CD1c-positive myeloid dendritic cell (primary cell): ENCODE results near the gene FAM174C.
"Not testable (repeated sequence)": the region's sequence is repeated elsewhere in the genome, so short reads cannot be mapped to it uniquely, and the experiment has no call there.

ENCODE experiments used
- DNase-seq: peaks from one replicate; pipeline ENCODE4 v3.0.0-alpha.2; 2016; ENCODE audit errors: extremely low spot score

Gene FAM174C

DNA sequence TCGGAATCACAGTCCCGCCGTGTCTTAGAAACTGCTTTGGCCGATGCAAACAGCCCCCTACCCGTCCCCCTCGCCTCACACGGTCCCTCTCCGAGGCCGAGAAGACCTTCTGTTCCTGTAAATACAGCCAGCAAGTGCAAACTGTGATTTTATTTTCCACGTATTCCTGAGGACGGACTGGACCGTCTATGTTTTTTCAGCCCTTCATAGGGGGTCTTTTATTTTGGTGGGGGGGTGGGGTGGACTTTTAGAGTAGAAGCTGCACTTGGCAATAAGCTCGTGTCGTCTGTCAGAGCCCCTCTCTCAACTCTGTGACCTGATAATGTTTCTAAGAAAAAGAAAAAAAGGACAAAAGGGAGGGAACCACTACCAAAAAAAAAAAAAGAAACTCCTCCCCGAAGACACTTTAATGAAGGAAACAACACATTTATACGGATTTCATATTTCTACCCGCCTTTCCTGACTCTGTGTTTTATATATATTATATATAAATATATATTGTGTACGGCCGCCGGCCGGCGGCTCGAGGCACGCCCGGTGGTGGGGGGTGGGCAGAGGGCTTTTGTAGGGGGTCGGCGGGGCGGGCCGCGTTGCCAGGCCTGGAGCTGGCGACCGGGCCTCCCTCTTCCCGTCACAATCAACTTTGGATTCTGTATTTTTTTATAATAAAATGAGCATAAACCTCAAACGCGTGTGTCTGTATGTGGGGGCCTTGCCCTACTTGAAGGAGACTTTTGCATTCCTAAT lies 25.6 kb downstream of the FAM174C start:
- DNase-seq = no peak

DNA sequence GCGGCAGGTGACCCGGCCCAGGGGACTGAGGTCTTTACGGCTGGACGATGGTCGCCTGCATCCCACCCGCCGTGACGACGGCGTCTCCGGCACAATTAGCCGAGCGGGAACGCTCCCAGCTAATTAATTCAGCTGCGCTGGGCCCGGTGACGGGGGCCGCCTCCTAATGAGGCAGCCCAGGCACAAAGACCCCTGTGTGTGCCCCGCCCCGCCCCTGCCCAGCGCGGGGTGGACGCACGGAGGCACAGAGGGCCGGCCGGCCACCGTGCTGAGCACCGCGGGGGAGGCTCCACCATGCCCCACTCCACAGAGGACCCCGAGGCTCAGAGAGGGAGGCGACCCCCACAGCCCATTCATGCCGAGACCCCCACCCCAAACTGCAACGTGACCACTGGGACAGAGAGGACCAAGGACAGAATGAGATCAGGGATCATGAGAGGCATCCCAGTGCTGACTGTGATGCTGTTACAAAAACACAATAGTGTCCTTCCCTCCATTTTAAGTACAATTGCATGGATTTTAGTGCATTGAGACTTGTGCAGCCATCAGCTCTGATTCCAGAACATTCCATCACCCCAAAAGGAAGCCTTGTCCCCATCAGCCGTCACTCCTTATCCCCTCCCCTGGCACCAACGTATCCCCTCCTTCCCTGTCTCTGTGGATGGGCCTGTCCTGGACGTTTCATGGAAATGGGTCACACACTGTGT lies 27.4 kb downstream of the FAM174C start:
- DNase-seq = no peak

DNA sequence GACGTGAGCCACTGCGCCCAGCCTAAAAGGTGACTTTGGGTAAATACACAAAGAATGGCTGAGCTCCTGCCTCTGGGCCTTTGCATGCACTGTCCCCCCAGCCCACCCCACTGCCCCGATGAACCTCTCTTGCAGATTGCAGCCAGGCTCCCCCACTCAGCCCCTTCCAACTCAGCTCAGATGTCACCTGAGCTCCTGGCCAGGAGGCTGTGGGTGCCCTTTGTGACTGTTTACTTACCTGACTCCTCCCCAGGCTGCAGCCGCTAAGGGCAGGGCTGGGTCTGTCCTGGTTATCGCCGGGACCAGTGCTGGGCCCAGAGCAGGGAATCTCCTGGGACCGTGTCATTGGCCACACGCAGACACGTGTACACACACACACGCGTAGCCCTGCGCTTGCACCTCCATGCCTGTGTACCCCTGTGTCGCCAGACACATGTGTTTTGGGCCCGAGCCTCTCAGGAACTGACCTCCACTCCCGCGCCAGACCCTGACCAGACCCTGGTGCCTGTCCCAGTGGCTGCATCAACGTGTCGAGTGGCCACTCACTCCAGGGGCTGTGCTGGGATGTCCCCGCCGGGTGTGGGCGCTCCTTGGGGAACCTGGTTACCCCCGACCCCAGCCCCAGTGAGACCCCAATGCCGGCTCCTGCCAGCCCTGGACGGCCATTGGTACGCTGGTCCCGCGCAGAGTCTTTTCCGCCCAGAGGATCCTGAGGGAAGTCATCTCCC lies 29.0 kb downstream of the FAM174C start:
- DNase-seq = no peak

DNA sequence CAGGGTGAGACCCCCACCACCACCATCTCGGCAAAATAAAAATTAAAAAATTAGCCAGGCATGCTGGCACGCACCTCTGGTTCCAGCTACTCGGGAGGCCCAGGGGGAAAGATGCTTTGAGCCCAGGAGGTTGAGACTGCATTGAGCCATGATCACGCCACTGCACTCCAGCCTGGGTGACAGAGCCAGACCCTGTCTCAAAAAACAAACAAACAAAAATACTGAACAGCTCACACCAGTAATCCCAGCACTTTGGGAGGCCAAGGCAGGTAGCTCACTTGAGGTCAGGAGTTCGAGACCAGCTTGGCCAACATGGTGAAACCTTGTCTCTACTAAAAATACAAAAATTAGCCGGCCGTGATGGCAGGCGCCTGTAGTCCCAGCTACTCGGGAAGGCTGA lies 30.0 kb downstream of the FAM174C start:
- not testable (repeated sequence) for DNase-seq

DNA sequence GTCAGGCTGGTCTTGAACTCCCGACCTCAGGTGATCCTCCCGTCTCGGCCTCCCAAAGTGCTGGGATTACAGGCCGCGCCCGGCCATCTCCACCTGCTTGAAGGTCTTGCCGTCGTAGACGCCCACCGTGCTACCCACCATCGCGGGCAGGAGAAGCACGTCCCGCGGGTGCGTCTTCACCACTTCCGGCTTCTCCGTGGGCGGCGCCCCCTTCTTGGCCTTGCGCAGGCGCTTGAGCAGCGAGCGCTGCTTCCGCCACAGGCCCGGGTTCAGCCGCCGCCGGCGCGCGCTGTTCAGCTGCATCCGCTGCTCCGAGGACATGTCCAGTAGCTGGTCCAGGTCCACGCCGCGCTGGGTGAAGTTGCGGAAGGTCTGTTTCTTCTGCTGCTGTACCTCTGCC lies 32.0 kb downstream of the FAM174C start:
- no peak for DNase-seq

DNA sequence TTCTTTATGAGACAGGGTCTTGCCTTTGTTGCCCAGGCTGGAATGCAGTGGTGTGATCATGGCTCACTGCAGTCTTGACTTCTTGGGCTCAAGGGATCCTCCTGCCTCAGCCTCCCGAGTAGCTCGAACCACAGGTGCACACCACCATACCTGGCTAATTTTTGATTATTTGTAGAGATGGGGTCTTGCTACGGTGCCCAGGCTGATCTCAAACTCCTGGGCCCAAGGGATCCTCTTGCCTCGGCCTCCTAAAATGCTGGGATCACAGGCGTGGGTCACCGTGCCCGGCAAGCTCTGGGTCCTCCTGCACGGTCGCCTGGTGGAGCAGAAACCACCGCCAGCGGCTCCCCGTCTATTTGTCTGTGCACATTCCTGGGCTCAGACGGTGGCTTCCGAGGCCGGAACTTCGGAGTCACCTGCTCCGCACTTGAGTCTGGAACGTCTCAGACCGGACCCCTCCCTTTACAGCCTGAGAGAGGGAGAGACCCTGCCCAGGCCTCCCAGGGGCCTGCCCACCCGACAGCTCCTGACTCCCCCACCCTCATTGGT lies 32.5 kb downstream of the FAM174C start:
- no peak for DNase-seq

DNA sequence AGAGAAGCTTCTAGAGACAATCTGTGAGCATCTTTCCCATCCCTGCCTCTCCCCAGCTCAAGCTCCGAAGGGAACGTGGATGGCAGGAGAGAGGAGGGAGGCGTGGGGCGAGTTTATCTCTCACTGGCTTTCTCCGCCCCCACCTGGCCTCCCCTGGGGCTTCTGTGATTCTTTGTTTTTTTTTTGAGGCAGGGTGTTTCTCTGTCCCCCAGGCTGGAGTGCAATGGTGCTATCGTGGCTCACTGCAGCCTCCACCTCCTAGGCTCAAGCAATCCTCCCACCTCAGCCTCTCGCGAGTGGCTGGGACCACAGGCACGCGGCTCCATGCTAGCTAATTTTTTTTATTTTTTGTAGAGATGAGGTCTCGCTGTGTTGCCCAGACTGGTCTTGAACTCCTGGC lies 33.4 kb downstream of the FAM174C start:
- DNase-seq = no peak

DNA sequence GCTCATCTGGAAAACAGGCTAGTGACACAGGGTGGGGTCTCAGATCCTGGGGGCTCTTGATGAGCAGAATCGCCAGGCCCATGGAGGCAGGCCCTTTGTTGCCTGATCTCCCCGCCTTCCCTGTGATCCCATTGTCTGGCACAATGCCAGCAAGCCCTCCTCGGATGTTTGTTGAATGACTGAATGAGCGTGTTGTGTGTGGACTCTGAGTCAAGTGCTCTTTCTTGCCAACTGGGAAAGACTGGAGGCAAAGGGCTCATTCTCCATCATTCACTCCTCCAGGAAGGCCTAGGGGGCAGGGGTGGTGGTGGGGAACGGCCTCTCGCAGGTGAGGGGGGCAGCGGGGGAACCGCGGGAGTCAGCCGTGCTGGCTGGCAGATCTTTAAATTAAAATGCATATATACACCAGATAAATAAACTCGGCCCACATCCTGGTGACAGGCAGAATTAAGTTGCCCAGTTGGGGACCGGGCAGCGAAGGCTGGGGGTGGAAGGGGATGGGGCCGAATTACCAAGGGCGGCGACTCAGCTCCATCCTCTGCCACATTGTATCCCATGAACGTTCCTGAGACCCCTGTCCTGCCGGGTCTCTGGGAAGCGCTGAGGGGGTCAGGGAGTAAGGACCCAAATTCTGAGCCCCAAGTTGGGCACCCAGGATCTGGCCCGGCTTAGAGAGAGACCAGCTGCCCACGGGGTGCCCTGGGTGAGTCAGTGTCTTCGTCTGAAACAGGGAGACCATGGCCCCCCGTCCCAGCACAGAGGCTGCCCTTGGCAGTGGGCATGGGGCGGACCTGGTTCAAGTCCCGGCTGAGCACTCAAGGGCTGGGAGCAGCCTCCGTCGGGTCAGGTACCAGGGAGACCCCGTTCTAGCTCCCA lies 34.9 kb downstream of the FAM174C start:
- DNase-seq = no peak

DNA sequence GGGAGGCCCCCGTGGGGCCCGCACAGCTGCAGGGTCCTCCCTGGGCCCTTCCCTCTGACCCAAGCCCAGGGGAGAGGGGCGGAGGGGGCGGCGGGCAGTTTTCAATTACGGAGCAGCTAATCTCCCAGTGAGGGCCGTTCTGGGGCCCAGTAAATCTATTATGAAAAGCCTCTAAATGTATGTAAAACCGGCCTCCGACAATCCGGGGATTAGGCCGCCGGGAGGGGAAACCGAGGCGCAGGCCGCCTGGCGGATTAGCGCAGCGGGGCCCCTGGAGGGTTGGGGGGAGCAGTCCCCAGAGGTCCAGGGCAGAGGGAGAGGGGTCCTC lies 35.5 kb downstream of the FAM174C start:
- no peak for DNase-seq

DNA sequence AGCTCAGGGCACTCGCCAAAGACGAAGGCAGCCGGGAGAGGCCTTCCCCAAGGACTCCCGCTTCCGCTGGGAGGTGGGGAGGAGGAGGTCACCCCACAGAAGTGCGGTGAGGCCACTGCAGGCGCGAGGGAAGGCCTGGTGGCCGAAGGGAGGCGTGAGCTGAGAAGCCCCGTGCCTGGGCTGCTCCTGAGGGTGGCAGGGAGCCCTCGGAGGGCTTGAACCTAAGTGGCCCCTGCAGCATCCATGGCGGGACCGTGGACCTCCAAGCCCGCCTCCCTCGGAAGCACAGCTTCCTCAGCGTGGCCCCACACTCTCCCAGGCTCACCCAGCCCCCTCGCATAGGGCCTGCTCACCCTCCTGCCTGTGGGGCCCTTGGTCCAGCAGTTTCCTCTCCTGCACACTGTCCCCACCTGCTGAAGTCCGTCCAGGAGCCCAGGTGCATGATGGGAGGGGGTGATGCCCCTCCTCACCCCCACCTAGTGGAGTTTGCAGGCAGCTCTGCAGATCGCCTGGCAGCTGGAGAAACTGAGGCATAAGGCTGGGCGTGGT lies 36.3 kb downstream of the FAM174C start:
- no peak for DNase-seq

DNA sequence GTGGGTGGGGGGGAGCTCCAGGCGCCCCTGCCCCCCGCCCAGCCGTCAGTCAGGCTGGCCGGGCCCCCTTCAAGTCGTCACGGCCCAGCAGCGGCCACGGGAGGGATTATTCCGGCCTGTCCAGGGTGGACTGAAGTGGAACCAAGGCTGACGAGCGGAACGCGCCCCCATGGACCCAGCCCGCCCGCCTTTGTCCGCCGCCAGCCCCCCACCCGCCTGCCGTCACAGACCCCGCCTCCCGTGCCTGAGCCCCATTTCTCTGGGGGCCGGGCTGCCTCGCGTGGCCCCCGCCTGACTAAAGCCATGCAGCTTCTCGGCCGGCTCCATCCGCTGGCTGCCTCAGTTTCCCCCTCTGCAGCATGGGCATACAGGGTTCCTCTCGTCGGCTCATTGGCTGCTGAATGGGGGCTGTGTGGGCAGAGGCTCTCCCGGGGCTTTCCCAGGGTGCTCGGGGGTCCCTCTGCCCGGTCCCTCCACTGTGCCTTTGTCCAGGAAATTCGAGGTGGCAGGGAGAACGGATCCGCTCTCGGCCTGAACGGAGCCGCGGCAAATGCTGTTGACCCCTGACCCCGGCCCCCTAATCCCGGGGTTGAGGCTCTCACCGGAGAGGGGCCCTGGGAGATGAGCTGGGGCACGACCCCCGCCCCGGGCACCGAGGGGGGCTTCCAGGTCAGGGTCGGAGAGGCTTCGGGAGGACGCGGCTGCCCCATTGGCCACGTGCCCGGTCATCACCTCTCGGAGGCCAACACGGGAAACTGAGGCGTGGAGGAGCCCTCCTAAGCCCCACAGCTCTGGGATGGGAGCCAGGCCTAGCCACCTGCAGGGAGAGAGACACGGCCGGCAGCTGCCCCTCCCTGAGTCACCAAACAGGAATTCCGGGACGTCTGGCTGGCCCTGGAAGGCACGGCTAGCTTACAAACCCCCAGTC lies 37.7 kb downstream of the FAM174C start:
- no peak for DNase-seq

DNA sequence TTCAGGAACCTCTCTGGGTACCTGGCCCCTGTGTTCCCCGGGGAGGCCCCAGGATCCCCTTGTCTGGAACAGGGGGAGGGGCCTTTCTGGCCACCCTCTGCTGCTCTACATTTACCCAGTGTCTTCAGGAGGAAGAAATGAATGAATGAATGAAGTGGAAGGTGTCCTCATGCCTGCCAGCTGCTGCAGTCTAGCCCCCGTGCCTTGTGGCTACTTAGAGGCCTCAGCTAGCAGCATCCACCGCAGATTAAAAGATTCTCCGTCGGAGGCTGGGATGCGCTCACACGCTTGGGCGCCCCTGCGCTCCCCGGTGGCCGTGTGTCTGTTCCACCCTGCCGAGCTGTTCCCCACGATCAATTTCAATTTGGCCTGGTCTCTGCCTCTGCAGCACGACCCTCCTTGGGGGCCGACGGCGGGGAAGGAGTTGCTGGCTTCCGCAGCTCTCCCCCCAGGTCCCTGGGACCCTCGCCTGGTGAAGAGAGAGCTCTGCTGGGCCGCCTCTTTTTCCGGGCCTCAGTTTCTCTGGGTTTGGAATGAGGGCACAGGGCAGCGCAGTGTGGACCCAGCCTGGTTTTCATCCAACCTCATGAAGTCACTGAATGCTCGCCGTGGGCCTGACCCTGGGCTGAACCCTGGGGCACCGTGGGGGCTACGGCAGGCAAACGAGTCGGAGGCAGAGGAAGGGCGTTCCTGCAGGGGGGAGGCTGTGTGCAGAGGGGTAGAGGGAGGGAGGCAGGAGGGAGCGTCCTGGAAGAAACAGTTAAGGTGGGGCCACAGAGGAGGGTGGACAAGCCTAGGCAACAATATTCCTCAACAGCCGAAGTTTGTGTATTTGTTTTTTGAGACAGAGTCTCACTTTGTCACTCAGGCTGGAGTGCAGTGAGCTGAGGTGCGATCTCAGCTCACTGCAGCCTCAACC lies 38.6 kb downstream of the FAM174C start:
- DNase-seq = no peak

DNA sequence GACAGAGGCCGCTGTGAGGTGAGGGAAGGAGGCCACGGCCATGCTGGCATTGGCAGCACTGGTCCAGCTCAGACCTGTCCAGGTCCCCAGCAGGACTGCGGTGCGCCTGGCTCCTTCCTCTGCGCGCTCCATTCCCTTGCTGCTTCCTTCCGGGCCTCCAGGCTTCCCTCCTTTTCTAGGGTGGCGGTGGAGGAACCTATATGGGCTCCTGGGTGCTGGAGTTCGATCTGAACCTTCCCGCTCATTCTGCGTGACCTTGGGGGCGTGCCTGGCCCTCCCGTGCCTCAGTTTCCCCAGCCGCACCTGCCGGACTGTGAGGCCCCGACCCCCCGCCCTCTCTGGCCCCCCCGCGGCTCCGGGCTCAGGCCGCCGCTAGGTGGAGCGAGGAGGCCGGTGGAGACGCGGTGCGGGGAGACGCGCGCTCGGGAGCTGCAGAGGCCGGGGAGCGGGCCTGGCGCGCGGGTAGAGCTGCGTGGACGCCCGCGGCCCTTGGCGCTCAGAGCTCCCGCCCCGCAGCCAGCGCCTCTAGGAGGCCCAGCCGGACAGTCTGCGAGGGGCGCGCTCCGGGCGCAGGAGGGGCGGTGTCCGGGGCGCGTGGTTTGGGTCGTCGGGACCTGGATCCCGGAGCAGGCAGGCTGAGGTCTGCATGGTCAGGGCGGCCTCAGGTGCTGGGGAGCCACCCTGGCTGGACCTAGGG lies 40.3 kb downstream of the FAM174C start:
- DNase-seq = peak; percentile 19

DNA sequence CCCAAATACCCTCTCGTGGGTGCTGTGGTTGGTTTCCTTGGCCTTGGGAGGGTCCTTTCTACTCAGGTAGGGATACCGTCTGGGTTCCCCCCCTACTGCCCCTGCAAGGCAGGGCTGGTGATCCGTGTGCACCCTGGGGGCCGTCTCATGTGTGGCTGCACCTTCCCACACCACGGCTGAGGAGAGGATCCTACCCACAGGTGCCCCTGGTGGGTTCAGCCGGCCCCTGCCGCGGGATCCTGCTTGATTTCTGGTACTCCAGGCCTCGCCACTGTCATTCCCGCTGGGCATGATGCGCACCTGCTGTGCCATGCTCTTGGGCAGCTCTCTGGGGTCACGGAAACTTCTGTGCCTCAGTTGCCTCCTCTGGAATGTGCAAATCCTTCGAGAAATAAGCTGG lies 41.1 kb downstream of the FAM174C start:
- no peak for DNase-seq

DNA sequence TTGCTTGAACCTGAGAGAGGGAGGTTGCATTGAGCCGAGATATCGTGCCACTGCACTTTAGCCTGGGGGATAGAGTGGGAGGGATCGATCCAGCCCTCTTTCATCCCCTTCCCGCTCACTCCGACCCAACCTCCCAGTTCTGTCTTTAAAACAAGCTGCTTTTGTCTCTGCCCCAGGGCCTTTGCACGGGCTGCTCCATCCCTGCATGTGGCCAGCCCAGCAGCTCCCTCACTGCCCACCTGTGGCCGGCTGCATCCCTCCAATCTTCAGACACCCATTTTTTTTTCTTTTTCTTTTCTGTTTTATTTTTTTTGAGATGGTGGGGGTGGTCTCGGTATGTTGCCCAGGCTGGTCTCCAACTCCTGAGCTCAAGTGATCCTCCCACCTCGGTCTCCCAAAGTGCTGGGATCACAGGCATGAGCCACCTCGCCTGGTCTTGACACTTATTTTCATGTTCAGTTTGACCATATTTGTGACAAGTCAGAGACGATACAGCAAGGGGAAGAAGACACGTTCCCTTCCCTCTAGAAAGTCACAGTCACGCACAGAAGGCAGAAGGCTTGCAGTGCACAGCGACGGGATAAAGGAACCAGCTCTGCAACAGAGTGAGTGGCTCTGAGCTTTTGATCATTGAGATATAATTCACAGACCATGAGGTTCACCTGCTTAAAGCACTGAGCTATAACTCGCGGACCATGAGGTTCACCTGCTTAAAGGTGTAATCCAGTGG lies 42.1 kb downstream of the FAM174C start:
- peak; percentile 20 for DNase-seq

DNA sequence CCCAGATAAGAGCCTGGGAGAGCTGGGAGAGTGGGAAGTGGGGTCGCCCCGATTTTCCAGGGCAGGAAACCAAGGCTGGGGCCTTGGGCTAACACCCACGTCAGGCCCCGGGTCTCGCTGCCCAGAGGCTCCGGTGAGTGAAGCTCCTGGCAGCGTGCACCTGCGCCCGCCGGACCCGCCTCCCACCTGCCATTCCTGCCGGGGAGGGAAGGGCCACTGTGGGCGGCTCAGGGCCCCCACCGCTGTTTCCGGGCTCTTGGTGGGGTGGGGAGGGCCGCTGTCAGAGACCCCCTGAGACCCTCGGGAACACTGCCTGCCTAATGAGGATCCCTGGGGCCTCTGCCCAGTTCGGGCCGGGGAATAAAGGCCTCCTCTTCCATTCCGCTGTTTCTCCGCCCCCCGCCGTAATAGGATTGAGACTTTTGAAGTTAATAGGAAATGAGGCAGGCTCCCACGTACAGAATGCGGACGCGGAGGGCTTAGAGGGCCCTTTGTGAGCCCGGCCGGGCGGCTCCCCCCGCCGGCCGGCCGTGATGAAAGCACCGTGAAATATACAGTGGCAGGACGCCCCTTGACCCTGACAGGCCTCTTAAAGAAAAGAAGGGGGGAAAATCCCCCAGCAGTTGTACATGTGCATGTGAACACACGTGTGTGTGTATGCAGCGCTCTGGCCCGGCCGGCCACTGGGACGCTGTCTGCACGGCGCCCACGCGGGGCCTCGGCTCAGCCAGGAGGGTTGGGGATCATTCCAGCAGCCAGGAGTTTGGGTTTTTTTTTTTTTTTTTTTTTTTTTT lies 43.5 kb downstream of the FAM174C start:
- DNase-seq = no peak

DNA sequence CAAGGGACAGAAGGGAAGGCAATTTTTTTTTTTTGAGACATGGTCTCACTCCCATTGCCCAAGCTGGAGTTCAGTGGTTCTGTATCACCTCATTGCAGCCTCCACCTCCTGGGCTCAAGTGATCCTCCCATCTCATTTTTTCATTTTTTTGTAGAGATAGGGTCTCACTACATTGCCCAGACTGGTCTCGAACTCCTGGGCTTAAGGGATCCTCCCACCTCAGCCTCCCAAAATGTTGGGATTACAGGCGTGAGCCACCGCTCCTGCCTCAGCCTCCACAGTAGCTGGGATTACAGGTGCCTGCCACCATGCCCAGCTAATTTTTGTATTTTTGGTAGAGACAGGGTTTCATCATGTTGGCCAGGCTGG lies 44.9 kb downstream of the FAM174C start:
- DNase-seq = not testable (repeated sequence)
